Osteoblast (primary cell): ENCODE measurements around the gene PPME1. TPM values are rescaled to one million over a fixed set of nuclear protein-coding genes. Genes with fewer than 3 reads are reported as not detected.

Source experiments
- DNase-seq: peaks from one replicate; pipeline ENCODE4 v3.0.0; 2011; ENCODE audit warnings: low spot score, mixed read lengths; ENCODE audit not compliant: insufficient read length; ENCODE audit errors: missing footprints
- H2AFZ ChIP-seq: 2 replicates; pipeline ENCODE4 v1.6.0; 2011; ENCODE audit warnings: mild to moderate bottlenecking, low read length
- H3K27ac ChIP-seq: 2 replicates; pipeline ENCODE4 v1.5.1; 2011; ENCODE audit warnings: mild to moderate bottlenecking, low read depth, low read length, moderate library complexity
- H3K27me3 ChIP-seq: 2 replicates; pipeline ENCODE4 v1.6.0; 2012; ENCODE audit warnings: mild to moderate bottlenecking, control low read depth, inconsistent platforms, low read length, moderate library complexity; ENCODE audit not compliant: insufficient read depth
- H3K36me3 ChIP-seq: 2 replicates; pipeline ENCODE4 v1.5.1; 2011; ENCODE audit warnings: mild to moderate bottlenecking, low read length, control low read depth, moderate library complexity; ENCODE audit not compliant: insufficient read depth
- H3K4me1 ChIP-seq: 2 replicates; pipeline ENCODE4 v1.5.1; 2011; ENCODE audit warnings: mild to moderate bottlenecking, low read length, control low read depth, moderate library complexity; ENCODE audit not compliant: insufficient read depth
- H3K4me2 ChIP-seq: 2 replicates; pipeline ENCODE4 v1.6.0; 2011; ENCODE audit warnings: mild to moderate bottlenecking, low read length; ENCODE audit not compliant: insufficient read depth
- H3K4me3 ChIP-seq: fragments of 200-600 bp; sonication (generic); 3 replicates; pipeline ENCODE4 v1.5.1; 2012; ENCODE audit warnings: mild to moderate bottlenecking, low read length, inconsistent platforms; ENCODE audit not compliant: insufficient read depth
- H3K79me2 ChIP-seq: 2 replicates; pipeline ENCODE4 v1.6.0; 2012; ENCODE audit warnings: mild to moderate bottlenecking, low read length, control low read depth, inconsistent platforms; ENCODE audit not compliant: insufficient read depth
- H3K9me3 ChIP-seq: 2 replicates; pipeline ENCODE4 v1.5.1; 2011; ENCODE audit warnings: low read depth, low read length, control low read depth
- H4K20me1 ChIP-seq: 2 replicates; pipeline ENCODE4 v1.6.0; 2012; ENCODE audit warnings: mild to moderate bottlenecking, low read length, control low read depth; ENCODE audit not compliant: insufficient read depth
- CTCF ChIP-seq: IDR thresholded peaks from 2 replicates; pipeline ENCODE4 v1.5.1; 2011; ENCODE audit warnings: mild to moderate bottlenecking, low read depth, low read length, moderate library complexity; ENCODE audit errors: extremely low read depth
- total RNA-seq: library from RNA; depleted of rRNA; stranded (reverse); fragments of >200 nt; gene quantifications from 2 replicates; pipeline ENCODE4 v1.2.3, GENCODE V29; 2012

PPME1 gene
- total RNA-seq, 1 donor: 18.5 TPM

- Histone ChIP-seq H3K27me3 (no peaks in the 10 kb centered on the region), H3K4me1 (peaks cover 19% of the 10 kb centered on the region), H2AFZ (no peak overlapping the region), H3K4me2 (no peak overlapping the region), H4K20me1 (no peaks in the 10 kb centered on the region), H3K4me3 (no peak overlapping the region), H3K27ac (no peak overlapping the region), H3K9me3 (no peaks in the 10 kb centered on the region), H3K79me2 (no peaks in the 10 kb centered on the region), H3K36me3 (no peaks in the 10 kb centered on the region)
- no peak for DNase-seq
- no peak for TF ChIP-seq CTCF
These were observed 113.4 kb downstream of the PPME1 start for GRCh38 chr11:74284466-74284865.

GRCh38 chr11:74288161-74288560, 117.1 kb downstream of the PPME1 start:
- TF ChIP-seq CTCF: no peak
- Histone ChIP-seq H3K36me3 (no peaks in the 10 kb centered on the region), H3K4me1 (peaks cover 11% of the 10 kb centered on the region), H3K79me2 (no peaks in the 10 kb centered on the region), H3K4me2 (peak overlapping the region; percentile 50), H3K27me3 (no peaks in the 10 kb centered on the region), H3K9me3 (no peaks in the 10 kb centered on the region), H3K27ac (peak overlapping the region; percentile 76), H2AFZ (no peak overlapping the region), H3K4me3 (no peak overlapping the region), H4K20me1 (no peaks in the 10 kb centered on the region)
- peak; percentile 80 for DNase-seq

- Histone ChIP-seq H3K27me3 (no peaks in the 10 kb centered on the region), H3K4me2 (no peak overlapping the region), H3K9me3 (no peaks in the 10 kb centered on the region), H3K4me1 (peaks cover 8% of the 10 kb centered on the region), H2AFZ (no peak overlapping the region), H4K20me1 (no peaks in the 10 kb centered on the region), H3K4me3 (no peak overlapping the region), H3K27ac (peak overlapping the region; percentile 76), H3K36me3 (no peaks in the 10 kb centered on the region), H3K79me2 (no peaks in the 10 kb centered on the region)
- DNase-seq: no peak
- no peak for TF ChIP-seq CTCF
These were observed 117.8 kb downstream of the PPME1 start for GRCh38 chr11:74288911-74289310.

GRCh38 chr11:74297484-74297883, 126.4 kb downstream of the PPME1 start:
- Histone ChIP-seq H4K20me1 (no peaks in the 10 kb centered on the region), H3K27me3 (no peaks in the 10 kb centered on the region), H3K4me1 (no peaks in the 10 kb centered on the region), H3K9me3 (no peaks in the 10 kb centered on the region), H2AFZ (no peak overlapping the region), H3K4me3 (no peak overlapping the region), H3K36me3 (no peaks in the 10 kb centered on the region), H3K4me2 (no peak overlapping the region), H3K79me2 (no peaks in the 10 kb centered on the region), H3K27ac (no peak overlapping the region)
- TF ChIP-seq CTCF: no peak
- no peak for DNase-seq
